ENCODE results near the gene FBXO36. TPM values are rescaled to one million over a fixed set of nuclear protein-coding genes. Genes with fewer than 3 reads are reported as not detected.

The FBXO36 gene
- total and polyA plus RNA-seq, 4 donors = 0.56 to 1.3 (median 0.69) TPM

GRCh38 chr2:229905601-229906000 lies 16.7 kb upstream of the FBXO36 start:
- peaks cover under 1 to 16% (median 7%) of the 10 kb centered on the region in 4 donors for H3K4me1 ChIP-seq (ENCODE audit: control insufficient read depth in 4 of 4, insufficient read depth in 4 of 4, low read length in 3 of 4)

More at GRCh38 chr2:229905601-229906000, 16.7 kb upstream of the FBXO36 start:
- Histone ChIP-seq H3K36me3 (ENCODE audit: control insufficient read depth in 4 of 4, insufficient read depth in 3 of 4, low read depth in 1 of 4, low read length in 3 of 4) (peaks cover 2 to 12% (median 6%) of the 10 kb centered on the region in 4 donors), H3K27ac (ENCODE audit: low read depth in 1 of 2, low read length in 2 of 2) (no peak overlapping the region), H3K27me3 (ENCODE audit: control insufficient read depth in 4 of 4, insufficient read depth in 4 of 4, low read length in 3 of 4) (no peaks in the 10 kb centered on the region), H3K4me3 (ENCODE audit: low read depth in 1 of 3, low read length in 3 of 3) (no peak overlapping the region), H3K9ac (ENCODE audit: low read depth in 1 of 2, low read length in 2 of 2) (no peak overlapping the region), H3K9me3 (ENCODE audit: control insufficient read depth in 4 of 4, low read length in 3 of 4) (no peaks in the 10 kb centered on the region)
- WGBS = 92% methylated on average over 2 of the region's 2 CpGs
- no peak for DNase-seq (ENCODE audit: low spot score)
- no peak for TF ChIP-seq EGR1 (IDR thresholded peaks at IDR 0.05; ENCODE audit: low read depth in 2 of 2)
- TF ChIP-seq TAF1 (conservative IDR thresholded peaks at IDR 0.05) = no peak
- TF ChIP-seq SP1 (IDR thresholded peaks at IDR 0.05) = no peak
- no peak for TF ChIP-seq NR2F2 (IDR thresholded peaks at IDR 0.05)
- no peak for TF ChIP-seq HNF4A (conservative IDR thresholded peaks at IDR 0.05)
- no peak for TF ChIP-seq YY1 (IDR thresholded peaks at IDR 0.05)
- TF ChIP-seq HNF4G (IDR thresholded peaks at IDR 0.05) = no peak
- no peak for TF ChIP-seq CTCF (IDR thresholded peaks at IDR 0.05; ENCODE audit: low read depth, low read length, missing input control)
- no peak for TF ChIP-seq RAD21 (IDR thresholded peaks at IDR 0.05)
- TF ChIP-seq GABPA (IDR thresholded peaks at IDR 0.05 in 1 of 2, conservative IDR thresholded peaks at IDR 0.05 in 1 of 2) = no peak
- no peak for TF ChIP-seq REST (IDR thresholded peaks at IDR 0.05)
- no peak for TF ChIP-seq RXRA (IDR thresholded peaks at IDR 0.05)
- TF ChIP-seq ZBTB33 (IDR thresholded peaks at IDR 0.05) = no peak
- TF ChIP-seq FOXA1 (IDR thresholded peaks at IDR 0.05) = no peak
